NCI-H82 (cell line): ENCODE data around the gene CARM1.

Source experiments
- DNase-seq: peaks from one replicate; lab custom pipeline; 2025; lab: John Stamatoyannopoulos, UW

The CARM1 gene

DNA sequence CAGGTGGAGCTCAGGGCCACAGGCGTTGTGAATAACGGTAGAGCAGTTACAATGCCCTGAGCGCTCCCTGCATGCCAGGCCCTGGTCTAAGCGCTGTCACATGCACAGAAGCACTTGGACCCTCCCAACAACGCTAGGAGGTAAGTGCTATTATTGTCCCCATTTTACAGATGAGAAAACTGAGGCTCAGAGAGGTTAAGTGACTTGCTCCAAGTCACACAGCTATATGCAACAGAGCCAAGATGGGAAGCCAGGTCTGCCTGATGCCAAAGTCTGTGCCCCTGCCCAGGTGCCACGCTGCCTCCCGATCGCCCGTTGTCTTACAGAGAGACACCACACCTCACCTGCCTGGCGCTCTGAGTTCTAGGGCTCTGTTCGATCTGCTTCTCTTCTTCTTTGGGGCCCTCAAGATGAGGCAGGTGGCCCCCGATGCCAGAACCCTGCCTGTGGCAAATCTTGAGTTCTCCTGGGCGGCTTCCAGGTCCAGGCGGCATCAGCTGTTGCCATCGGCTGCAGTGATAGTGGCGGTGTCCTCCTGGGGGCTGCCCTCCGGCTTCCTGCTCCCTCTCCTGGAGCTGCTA is 37.1 kb downstream of the CARM1 start:
- no peak for DNase-seq

DNA sequence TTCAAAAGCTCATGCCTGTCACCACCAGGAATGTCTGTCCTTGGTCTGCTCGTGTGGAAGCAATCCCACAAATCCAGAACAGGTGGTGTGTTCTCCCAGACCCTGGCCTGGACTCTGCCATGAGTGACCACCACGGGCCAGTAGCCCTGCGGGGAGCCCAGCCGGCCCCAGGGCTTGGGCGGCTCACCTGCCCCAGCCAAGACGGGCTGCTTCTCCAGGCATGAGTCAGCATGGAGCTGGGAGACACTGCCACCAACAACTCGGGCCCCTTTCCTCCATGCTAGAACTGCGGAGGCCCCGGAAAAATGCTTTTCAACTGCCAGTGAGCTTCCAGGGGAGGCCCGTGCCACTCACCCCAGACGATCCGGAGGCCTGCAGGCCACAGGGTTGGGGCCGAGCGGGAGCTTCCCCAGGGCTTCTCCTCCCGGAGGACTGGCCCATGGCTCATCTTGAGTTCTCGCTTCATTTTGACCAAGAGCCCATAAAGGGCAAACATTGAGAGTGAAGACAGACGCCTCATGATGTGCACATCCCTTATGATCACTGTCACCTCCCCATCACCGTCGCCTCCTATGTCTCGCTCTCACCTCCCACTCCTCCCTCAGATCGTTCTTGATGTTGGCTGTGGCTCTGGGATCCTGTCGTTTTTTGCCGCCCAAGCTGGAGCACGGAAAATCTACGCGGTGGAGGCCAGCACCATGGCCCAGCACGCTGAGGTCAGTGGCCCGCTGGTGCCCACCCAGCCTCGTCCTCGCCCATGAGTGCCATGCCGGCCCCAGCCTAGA is 40.4 kb downstream of the CARM1 start:
- no peak for DNase-seq

DNA sequence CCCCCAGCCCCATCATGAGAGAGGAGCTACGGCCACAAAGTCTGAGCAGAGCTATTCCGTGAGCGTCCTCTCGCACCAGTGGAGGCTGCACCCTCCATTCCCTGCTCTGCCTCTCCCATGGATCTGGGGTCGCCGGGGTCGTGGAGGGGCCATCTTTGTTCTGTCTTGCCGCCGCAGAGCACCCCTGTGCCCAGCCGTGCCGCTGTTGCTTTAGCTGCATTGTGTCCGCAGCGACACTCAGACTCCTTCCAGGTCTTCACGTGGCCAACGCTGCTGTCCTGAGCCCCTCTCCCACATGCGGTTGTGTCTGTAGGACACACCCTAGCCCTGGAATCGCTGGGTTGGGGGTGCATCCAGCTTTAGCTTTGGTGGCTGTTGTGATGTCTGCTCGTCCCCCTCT is 41.3 kb downstream of the CARM1 start:
- no peak for DNase-seq

DNA sequence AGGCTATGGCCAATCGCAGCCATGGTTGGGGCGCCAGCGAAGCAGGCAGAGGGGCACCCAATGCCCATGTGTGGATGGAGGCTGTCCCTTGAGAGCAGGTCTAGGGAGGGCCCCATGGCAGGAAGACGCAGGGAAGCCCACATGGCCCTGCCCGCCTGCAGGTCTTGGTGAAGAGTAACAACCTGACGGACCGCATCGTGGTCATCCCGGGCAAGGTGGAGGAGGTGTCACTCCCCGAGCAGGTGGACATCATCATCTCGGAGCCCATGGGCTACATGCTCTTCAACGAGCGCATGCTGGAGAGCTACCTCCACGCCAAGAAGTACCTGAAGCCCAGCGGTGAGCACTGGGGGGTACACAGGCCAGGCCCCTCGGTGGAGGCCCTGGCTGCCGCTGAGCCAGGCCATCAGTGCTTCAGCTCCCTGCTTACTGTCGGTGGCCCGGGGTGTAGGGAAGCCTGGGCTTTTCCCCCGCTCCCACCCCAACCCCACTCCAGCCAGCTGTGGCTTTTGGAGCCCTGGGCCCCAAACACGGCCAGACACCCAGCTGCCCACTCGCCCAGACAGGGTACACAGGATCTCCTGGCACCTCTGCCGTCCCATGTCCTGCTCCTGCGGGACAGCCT is 42.5 kb downstream of the CARM1 start:
- DNase-seq, result no peak

DNA sequence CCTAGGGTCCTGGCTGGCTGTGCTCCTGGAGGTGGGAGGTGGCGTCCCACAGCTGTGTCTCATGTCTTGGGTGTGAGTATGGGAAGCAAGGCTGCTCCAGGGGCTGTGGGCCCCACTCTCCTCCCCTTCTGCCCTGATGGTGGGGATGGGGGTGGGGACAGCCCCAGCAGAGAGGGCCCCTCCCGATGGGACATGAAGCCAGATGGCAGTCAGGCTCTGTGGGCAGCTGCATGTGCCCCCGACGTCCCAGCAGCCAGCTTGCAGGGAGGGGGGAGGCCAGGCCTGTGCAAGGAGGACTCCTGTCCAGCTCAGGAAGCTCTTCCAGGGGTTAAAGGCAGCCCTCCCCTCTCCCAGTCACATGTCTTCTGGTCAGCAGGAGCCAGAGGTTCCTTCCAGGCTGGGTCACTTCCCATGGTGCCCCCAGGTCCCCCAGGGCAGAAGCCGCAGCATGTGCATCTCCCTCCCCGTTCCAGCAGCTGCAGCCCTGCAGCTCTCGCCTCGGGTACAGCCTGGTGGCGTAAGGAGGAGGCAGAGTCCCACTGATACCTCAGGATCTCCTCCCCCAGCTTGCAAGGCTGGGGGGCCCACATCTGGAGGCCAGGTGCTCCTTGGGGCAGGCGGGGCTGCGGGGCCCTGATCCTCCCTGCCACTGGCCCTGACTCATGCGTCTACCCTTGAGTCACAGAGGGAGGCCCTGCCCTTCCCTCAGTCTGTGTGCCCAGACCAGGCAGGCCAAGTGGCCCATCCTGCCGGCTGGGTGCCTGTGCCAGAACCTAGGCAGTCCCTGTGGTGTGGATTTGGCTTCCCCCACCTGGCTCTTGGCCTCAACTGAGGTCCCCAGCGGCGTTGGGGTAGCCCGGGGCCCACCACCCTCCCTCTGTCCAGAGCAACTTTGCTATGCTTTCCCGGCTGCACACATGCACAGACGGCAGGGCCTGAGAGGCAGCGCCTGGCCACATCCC is 44.1 kb downstream of the CARM1 start:
- peak; percentile 79 for DNase-seq

DNA sequence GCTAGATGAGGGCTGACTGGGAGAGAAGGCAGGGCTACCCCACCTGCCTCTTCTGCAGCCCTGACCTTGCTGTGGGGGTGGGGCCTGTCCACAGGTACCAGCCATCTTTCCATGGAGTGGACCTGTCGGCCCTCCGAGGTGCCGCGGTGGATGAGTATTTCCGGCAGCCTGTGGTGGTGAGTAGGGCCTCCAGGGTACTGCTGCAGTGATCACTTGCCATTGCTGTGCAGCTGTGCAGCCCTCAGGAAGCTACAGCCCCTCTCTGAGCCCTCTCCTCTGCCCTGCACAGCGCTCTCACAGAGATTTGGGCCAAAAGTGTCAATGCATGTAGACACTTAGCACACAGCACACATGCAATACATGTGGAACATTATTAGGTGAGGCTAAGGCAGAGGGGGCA is 45.2 kb downstream of the CARM1 start:
- no peak for DNase-seq

DNA sequence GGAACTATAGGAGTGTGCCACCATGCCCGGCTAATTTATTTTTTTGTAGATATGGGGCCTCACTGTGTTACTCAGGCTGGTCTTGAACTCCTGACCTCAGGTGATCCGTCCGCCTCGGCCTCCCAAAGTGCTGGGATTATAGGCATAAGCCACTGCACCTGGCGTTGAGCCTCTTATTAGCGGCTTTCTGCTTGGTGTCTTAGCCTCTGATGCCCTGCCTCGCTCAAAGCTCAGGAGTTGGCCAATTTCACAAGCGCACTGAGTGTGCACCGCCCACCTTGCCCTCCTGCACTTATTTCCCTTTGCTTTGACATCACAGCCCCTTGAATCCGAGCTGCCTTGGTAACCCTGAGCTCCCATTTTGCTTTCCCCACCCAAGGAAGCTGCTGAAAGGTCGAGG is 47.0 kb downstream of the CARM1 start:
- DNase-seq, result peak; percentile 89

DNA sequence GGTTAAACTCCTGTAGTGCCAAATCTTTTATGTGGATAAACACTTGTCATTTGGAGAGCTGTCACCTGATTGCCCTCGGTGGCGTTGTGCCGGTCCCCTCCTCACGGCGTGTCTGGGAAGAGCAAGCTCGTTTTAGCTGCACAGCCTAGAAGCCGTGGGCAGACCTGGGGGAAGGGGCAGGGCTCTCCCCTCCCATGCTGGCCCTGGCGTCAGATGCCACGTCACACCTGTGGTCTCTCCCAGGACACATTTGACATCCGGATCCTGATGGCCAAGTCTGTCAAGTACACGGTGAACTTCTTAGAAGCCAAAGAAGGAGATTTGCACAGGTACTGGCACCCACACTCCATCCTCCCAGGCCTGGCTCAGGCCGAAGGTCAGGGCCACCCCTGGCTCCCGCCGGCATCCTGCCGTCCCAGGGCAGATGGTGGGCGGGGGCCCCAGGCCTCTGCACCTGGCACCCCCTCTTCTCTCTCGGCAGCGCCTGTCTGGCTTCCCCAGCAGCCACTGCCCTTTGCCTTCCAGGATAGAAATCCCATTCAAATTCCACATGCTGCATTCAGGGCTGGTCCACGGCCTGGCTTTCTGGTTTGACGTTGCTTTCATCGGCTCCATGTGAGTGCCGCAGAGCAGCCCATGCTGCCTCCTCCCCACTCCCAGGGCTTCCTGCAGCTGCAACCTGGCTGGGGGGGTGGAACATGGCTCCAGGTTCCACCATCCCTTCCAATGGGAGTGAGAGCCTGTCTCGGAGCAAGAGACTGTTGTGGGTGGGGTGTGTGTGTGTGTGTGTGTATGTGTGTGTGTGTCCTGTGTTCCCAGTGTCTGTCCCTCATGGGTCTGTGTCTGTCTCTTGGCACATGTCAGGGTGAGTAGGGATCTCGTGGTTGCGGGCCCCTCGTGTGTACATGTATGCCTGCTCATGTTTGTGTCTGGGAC is 48.3 kb downstream of the CARM1 start:
- no peak for DNase-seq

DNA sequence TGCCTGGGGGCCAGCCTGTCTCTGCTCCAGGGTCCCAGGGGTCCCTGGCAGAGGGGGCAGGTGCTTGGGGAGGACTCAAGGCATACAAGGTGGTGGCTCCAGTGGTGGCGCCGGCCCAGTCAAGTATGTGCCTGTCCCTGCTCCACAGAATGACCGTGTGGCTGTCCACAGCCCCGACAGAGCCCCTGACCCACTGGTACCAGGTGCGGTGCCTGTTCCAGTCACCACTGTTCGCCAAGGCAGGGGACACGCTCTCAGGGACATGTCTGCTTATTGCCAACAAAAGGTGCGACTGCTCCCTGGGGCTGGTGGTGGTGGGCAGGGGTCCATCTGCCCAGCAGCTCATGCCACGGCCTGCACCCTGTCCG is 48.9 kb downstream of the CARM1 start:
- no peak for DNase-seq

DNA sequence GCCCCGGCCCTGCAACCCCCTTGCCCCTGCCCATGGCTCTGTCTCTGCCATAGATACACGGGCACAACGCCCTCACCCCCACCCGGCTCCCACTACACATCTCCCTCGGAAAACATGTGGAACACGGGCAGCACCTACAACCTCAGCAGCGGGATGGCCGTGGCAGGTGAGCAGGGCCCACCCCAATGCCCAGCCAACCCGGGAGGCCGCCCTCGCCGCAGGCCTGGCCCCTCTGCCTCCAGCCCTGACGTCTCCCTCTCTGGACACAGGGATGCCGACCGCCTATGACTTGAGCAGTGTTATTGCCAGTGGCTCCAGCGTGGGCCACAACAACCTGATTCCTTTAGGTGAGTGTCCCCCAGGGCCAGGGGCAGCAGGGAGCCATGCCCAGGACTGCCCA is 49.4 kb downstream of the CARM1 start:
- no peak for DNase-seq

DNA sequence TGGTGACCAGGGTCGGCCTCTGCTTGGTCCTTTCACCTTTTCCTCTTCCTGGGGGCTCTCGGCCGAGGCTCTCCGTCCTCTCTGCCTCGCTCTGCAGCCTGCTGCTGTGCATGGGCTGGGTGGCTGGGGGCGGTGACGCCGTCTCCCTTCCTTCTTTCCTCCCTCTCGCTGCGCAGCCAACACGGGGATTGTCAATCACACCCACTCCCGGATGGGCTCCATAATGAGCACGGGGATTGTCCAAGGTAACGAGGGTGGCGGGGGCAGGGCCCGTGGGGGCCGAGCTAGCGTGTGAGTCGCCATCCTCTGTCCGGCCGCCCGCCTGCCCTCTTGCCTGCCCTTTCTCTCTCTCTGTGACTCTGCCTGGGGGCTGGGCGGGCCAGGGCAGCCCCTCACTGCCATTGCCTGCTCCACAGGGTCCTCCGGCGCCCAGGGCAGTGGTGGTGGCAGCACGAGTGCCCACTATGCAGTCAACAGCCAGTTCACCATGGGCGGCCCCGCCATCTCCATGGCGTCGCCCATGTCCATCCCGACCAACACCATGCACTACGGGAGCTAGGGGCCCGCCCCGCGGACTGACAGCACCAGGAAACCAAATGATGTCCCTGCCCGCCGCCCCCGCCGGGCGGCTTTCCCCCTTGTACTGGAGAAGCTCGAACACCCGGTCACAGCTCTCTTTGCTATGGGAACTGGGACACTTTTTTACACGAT is 50.0 kb downstream of the CARM1 start:
- no peak for DNase-seq

DNA sequence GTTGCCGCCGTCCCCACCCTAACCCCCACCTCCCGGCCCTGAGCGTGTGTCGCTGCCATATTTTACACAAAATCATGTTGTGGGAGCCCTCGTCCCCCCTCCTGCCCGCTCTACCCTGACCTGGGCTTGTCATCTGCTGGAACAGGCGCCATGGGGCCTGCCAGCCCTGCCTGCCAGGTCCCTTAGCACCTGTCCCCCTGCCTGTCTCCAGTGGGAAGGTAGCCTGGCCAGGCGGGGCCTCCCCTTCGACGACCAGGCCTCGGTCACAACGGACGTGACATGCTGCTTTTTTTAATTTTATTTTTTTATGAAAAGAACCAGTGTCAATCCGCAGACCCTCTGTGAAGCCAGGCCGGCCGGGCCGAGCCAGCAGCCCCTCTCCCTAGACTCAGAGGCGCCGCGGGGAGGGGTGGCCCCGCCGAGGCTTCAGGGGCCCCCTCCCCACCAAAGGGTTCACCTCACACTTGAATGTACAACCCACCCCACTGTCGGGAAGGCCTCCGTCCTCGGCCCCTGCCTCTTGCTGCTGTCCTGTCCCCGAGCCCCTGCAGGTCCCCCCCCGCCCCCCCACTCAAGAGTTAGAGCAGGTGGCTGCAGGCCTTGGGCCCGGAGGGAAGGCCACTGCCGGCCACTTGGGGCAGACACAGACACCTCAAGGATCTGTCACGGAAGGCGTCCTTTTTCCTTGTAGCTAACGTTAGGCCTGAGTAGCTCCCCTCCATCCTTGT is 50.7 kb downstream of the CARM1 start:
- peak; percentile 6 for DNase-seq

DNA sequence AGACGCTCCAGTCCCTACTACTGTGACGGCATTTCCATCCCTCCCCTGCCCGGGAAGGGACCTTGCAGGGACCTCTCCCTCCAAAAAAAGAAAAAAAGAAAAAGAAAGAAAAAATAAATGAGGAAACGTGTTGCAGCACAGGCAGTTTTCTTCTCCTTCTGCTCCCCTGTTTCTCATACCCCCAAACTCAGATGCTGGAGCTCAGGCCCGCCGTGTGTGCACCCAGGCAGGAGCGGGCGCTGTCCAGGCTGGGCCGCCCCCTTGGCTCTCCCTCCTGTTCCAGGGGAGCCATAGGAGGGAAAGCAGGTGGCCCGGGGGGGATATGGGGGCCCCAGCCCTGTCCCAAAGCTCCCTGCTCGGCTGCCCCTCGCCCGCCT is 51.3 kb downstream of the CARM1 start:
- DNase-seq, result no peak

DNA sequence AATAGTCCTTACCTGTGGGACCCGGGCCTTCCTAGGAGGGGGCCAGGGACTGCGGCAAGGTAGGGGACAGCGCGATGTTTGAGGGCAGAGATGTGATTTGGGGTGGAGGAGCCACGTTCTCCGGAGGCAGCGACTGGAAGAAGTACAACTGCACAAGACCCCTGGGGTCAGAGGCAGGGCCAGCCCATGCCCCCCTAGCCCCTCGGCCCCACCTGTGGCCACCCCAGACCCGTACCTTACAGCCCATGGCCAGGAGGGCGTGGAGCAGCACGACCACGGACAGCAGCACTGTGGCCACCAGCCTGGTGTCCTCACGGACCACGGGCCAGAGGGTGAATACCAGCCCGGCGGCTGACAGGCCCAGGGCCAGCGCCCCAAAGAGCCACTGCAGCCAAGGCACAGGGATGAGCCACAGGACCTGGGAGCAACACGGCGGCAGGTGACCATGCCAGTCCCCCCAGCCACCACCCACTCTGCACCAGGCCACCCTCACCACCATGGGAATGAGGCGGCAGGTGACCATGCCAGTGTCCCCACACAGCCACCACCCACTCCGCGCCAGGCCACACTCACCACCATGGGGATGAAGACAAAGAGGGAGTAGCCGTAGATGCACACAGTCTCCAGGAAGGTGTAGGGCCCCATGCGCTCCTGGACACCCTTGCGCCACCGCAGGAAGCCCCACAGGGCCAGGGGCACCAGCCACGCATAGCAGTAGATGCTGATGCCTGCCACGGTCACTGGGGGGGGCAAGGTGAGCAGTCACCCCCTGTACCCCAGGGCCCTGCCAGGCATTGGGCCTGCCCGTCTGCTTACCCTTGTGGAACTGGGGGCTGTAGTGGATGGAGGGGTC is 52.1 kb downstream of the CARM1 start:
- no peak for DNase-seq

DNA sequence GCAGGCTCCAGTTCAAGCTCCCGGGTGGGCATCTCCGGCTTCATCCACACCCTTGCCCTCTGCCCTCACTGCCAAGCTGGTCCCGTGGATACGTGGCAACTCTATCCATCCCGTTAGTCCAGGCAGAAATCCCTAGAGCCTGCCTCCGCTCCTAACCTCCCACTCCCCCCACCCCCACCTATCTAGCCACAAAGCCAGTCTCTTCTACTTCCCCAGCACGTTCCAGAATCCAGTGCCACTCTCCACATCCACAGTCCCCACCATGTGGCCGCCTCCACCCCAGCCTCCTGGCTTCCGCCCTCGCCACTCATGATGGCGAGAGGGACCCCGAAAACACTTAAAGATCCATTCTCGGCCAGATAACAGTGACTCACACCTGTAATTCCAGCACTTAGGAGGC is 53.2 kb downstream of the CARM1 start:
- no peak for DNase-seq

DNA sequence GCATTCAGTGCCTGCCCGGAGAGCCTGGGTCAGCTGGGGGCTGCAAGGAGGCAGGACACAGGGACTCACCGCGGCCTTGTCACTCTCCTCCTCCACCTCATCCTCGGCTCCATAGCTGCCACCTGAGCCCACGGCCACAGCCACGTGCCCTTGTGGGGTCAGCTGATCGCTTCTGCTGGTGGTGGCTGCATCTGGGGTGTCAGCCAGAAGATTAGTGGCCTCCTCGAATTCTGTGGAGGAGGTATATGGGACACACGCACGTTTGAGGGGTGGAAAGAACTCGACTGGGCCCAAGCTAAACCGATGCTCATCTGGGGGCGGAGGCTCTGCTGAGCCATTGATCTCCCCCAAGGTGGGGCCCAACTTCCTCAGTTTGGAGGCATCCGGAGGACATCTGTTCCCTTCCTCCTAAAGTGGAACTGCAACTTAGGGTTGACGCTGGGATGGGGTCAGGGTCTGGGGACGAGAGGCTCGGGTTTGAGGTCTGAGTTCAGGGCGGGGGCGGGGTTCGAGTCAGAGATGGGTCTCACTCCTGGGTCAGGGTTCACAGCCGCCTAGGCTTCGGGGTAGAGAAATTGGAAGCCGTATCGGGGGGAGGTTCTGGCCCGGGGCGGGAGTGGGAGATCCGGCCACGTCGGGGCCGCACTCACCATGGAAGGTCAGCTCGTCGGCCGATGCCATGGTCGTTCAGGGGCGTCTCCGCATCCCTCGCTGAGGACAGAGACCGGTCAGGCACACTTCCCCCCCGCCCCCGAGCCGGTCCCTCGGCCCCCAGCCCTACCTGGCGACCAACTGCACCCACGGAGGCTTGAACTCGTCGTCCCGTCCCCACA is 56.6 kb downstream of the CARM1 start:
- no peak for DNase-seq

DNA sequence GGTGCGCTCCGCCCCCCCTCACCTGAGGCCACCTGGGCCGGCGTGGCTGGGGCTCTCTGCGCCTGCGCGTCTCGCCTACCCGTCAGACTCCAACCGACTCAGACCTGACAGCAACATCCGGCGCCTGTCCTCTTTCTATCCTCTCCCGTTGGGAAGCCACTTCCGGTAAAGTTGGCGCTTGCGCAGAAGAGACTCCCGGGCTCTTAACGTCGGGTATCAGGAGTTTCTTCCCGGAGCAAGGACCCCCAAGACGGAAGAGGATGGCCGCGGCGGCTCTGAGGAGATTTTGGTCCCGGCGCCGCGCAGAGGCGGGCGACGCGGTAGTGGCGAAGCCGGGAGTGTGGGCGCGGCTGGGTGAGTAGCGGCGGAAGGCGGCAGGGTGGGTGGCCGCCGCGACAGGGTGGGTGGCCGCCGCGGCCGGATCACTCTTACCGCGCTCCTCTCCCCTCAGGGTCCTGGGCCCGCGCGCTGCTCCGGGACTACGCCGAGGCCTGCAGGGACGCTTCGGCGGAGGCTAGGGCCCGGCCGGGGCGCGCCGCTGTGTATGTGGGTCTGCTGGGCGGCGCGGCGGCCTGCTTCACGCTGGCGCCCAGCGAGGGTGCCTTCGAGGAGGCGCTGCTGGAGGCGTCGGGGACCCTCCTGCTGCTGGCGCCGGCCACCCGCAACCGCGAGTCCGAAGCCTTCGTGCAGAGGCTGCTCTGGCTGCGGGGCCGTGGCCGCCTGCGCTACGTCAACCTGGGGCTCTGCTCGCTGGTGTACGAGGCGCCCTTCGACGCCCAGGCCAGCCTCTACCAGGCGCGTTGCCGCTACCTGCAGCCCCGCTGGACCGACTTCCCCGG is 57.4 kb downstream of the CARM1 start, which contains the start of the genes TIMM29 and YIPF2:
Gene TIMM29, plus strand, starts transcription at position 249 of the 839 bp plus-strand sequence. Its CDS starts 12 bp downstream, at position 261.
Gene YIPF2, minus strand, starts transcription at position 77 of the 839 bp plus-strand sequence. CDS start 229 bp downstream, outside the sequence.
- peak; percentile 98 for DNase-seq
